ENCODE measurements around the gene CACNG4. TPM values are rescaled to one million over a fixed set of nuclear protein-coding genes. Genes with fewer than 3 reads are reported as not detected.

CACNG4 gene
- total RNA-seq, 2 experiments from 2014 or later: not detected

DNA sequence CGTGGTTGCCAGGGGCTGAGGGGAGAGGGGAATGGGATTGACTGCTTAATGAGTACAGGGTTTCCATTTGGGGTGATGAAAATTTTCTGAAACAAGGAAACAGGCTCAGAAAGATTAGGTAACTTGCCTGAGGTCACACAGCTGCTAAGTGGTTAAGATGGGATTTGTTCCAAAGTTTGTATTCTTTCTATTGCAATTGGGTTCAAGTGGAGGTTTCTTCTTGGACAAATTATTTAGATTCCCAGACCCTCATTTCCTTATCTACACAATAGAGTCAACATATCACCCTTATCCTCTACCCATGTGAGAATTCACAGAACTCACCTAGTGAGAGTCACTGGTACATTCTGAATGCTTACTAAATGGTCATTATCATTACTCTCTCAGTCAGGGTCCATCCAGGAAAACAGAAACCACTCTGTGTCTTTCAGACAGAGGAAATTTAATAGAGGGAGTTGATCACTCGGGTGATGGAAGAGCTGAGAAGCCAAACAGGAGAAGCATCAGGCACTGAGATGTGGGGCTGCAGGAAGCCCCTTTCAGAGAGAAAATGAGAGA, 22.6 kb downstream of the CACNG4 start:
- CTCF ChIA-PET: no interaction called here
- POLR2A ChIA-PET: no interaction called here
- no peak for DNase-seq
- Mint-ChIP-seq H3K4me3 (no peak overlapping the region), H3K27ac (no peak overlapping the region), H3K9me3 (no peaks in the 10 kb centered on the region), H3K4me1 (peaks cover 5% of the 10 kb centered on the region), H3K36me3 (ENCODE audit: low read depth) (no peaks in the 10 kb centered on the region), H3K27me3 (peaks cover 47% of the 10 kb centered on the region)

DNA sequence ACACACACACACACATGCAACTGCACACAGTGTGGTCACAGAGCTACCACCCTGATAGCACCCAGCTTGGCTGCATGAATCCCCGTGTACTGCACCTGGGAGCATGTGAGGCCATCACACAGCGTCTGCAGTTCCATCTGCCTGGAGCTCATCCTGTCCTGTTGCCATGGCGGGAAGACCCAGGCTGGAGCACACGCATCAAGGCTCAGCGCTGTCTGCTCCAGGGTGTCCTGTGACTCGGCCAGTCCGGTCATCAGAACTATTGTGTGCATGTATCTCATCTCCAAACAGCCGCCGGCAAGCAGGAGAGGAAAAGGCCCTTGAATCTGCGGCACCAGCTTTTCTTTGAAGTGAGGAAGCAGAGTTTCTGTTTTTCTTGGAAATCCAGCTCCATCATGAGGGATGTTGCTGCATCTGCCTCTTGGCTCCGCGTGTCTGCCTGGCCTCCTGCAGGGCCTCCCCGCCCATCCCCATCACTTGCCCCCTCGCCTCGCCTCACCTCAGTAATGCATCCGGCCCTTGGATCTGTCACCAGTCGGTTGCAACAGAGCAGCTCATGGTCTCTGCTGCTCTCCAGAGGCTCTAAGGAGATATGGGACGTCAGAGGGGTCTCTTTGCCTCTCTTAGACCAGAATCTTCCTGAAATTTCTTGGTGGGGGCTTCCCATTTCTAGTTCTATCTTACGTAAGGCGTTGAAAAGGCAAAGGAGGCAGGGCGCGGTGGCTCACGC, 23.7 kb downstream of the CACNG4 start:
- no peak for DNase-seq
- no peak overlapping the region for H3K4me3 Mint-ChIP-seq
- ChIA-PET CTCF (no interaction called here), POLR2A (no interaction called here)
- H3K27ac Mint-ChIP-seq: no peak overlapping the region
- H3K27me3 Mint-ChIP-seq: peaks cover 38% of the 10 kb centered on the region
- H3K9me3 Mint-ChIP-seq: no peaks in the 10 kb centered on the region
- no peaks in the 10 kb centered on the region for H3K36me3 Mint-ChIP-seq (ENCODE audit: low read depth)
- H3K4me1 Mint-ChIP-seq: peaks cover 5% of the 10 kb centered on the region

- DNase-seq: no peak
- no peaks in the 10 kb centered on the region for H3K36me3 Mint-ChIP-seq (ENCODE audit: low read depth)
- H3K4me3 Mint-ChIP-seq: no peak overlapping the region
- H3K9me3 Mint-ChIP-seq: no peaks in the 10 kb centered on the region
- ChIA-PET CTCF (no interaction called here), POLR2A (no interaction called here)
- peaks cover 5% of the 10 kb centered on the region for H3K4me1 Mint-ChIP-seq
- H3K27me3 Mint-ChIP-seq: peaks cover 30% of the 10 kb centered on the region
- no peak overlapping the region for H3K27ac Mint-ChIP-seq
These were observed 24.6 kb downstream of the CACNG4 start for GRCh38 chr17:66989076-66989475.

DNA sequence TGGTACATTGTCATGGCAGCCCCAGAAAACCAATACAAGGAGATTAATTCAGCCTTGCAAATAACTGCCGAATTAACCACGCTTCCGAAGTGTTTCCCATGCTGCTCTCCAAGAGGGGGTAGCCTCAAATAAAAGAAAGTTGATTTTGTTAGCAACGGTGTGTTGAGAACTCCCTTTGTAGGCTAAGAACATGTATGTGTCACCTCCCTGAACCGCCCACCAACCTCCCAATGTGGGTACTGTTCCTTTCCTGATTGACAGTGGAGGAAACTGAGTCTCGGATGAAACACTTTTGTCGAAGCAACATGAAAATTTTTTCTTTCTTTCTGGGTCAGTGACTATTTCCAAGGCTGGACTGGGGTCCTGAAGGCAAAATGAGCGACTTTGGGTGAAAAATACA, 25.1 kb downstream of the CACNG4 start:
- no peak overlapping the region for H3K4me3 Mint-ChIP-seq
- POLR2A ChIA-PET: no interaction called here
- no peaks in the 10 kb centered on the region for H3K36me3 Mint-ChIP-seq (ENCODE audit: low read depth)
- H3K27me3 Mint-ChIP-seq: peaks cover 30% of the 10 kb centered on the region
- H3K27ac Mint-ChIP-seq: no peak overlapping the region
- H3K9me3 Mint-ChIP-seq: no peaks in the 10 kb centered on the region
- peaks cover 5% of the 10 kb centered on the region for H3K4me1 Mint-ChIP-seq
- CTCF ChIA-PET: no interaction called here
- DNase-seq: no peak

GRCh38 chr17:66990047-66990446, 25.5 kb downstream of the CACNG4 start:
- no peak overlapping the region for H3K27ac Mint-ChIP-seq
- no peaks in the 10 kb centered on the region for H3K9me3 Mint-ChIP-seq
- ChIA-PET CTCF (no interaction called here), POLR2A (no interaction called here)
- no peaks in the 10 kb centered on the region for H3K36me3 Mint-ChIP-seq (ENCODE audit: low read depth)
- DNase-seq: no peak
- H3K27me3 Mint-ChIP-seq: peaks cover 30% of the 10 kb centered on the region
- no peak overlapping the region for H3K4me3 Mint-ChIP-seq
- peaks cover 5% of the 10 kb centered on the region for H3K4me1 Mint-ChIP-seq

GRCh38 chr17:66992911-66993442, 28.5 kb downstream of the CACNG4 start:
- Mint-ChIP-seq H3K4me3 (no peak overlapping the region), H3K27ac (no peak overlapping the region), H3K4me1 (peaks cover 3% of the 10 kb centered on the region), H3K36me3 (ENCODE audit: low read depth) (no peaks in the 10 kb centered on the region), H3K27me3 (peaks cover 10% of the 10 kb centered on the region), H3K9me3 (no peaks in the 10 kb centered on the region)
- no peak for DNase-seq
- CTCF ChIA-PET: no interaction called here
- POLR2A ChIA-PET: no interaction called here

DNA sequence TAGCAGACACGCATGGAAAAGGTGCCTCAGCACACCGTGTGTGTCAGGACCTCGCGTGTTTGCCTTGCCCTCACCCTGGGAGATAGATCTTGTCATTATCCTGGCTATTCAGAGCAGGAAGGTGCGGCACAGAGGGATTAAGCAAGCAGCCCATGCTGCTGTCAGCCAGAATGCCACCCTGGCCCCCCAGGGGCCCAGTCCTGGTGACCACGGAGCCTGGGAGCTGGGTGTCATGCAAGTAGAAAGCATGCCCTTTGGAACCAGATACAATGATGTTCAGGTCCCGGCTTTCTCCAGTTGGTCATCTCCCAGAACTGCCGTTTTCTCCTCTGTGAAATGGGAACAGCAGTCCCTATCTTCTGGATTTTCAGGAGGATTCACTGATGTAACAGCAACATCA, 29.9 kb downstream of the CACNG4 start:
- no peaks in the 10 kb centered on the region for H3K9me3 Mint-ChIP-seq
- H3K27ac Mint-ChIP-seq: no peak overlapping the region
- no peak overlapping the region for H3K4me3 Mint-ChIP-seq
- H3K4me1 Mint-ChIP-seq: no peaks in the 10 kb centered on the region
- H3K27me3 Mint-ChIP-seq: peaks cover 4% of the 10 kb centered on the region
- POLR2A ChIA-PET: no interaction called here
- no peak for DNase-seq
- H3K36me3 Mint-ChIP-seq (ENCODE audit: low read depth): no peaks in the 10 kb centered on the region
- CTCF ChIA-PET: no interaction called here

DNA sequence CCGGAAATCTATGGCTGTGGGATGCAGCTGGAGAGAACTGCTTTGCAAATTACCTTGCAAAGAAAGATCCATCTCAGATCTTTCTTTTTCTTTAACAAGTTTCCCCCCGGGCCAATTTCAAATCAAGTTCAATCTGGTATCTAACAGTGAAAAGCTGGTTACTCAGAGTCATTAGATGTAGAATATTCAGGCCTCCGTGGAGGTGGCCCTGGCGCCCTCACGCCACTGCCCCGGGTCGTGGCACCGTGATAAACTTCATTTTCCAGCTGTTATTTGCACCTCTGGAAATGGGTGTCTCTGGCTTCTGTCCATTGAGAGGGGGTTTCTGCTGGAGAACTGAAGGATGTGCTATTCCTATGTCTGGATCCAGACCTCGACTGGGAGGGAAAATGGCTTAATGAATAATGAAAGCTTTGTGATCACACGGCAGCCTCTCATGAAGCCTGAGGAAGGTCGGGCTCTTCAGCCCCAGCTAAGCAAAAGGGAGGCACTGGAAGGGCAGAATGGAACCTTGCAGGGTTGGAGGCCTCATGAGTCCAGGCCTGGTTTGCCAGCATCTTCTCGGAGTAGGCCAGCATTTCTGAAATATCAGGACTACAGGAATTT, 30.5 kb downstream of the CACNG4 start:
- no peaks in the 10 kb centered on the region for H3K36me3 Mint-ChIP-seq (ENCODE audit: low read depth)
- no peak for DNase-seq
- peaks cover 2% of the 10 kb centered on the region for H3K27me3 Mint-ChIP-seq
- H3K9me3 Mint-ChIP-seq: no peaks in the 10 kb centered on the region
- no peak overlapping the region for H3K27ac Mint-ChIP-seq
- CTCF ChIA-PET: no interaction called here
- POLR2A ChIA-PET: no interaction called here
- no peaks in the 10 kb centered on the region for H3K4me1 Mint-ChIP-seq
- no peak overlapping the region for H3K4me3 Mint-ChIP-seq

- POLR2A ChIA-PET: no interaction called here
- Mint-ChIP-seq H3K27ac (no peak overlapping the region), H3K36me3 (ENCODE audit: low read depth) (no peaks in the 10 kb centered on the region), H3K27me3 (peaks cover 2% of the 10 kb centered on the region), H3K4me3 (no peak overlapping the region), H3K4me1 (no peaks in the 10 kb centered on the region), H3K9me3 (no peaks in the 10 kb centered on the region)
- DNase-seq: no peak
- CTCF ChIA-PET: no interaction called here
These were observed 31.4 kb downstream of the CACNG4 start for GRCh38 chr17:66995944-66996343.

DNA sequence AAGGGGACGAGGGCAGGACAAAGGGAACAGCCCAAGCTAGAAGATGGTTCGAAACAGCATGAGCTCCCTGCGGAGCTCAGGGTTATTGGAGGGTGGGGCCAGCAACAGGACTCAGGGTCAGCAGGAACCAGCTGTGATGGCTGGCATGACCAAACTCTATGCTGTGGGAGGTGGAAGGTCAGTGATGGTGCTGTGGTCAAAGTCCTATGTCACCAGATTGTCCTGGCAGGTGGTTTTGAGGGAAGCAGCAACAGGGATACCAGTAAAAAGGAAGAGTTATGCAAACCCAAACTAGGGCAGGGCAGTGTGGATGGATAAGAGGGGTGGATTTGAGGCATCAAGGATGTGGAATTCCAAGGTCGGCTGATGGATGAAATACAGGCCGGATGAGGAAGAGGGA, 32.4 kb downstream of the CACNG4 start:
- DNase-seq: no peak
- POLR2A ChIA-PET: no interaction called here
- H3K27ac Mint-ChIP-seq: no peak overlapping the region
- no peak overlapping the region for H3K4me3 Mint-ChIP-seq
- CTCF ChIA-PET: no interaction called here
- no peaks in the 10 kb centered on the region for H3K9me3 Mint-ChIP-seq
- no peaks in the 10 kb centered on the region for H3K4me1 Mint-ChIP-seq
- H3K36me3 Mint-ChIP-seq (ENCODE audit: low read depth): no peaks in the 10 kb centered on the region
- peaks cover under 1% of the 10 kb centered on the region for H3K27me3 Mint-ChIP-seq

GRCh38 chr17:67003231-67003630, 38.7 kb downstream of the CACNG4 start:
- no peak for DNase-seq
- ChIA-PET POLR2A (no interaction called here), CTCF (no interaction called here)
- H3K27me3 Mint-ChIP-seq: peaks cover 8% of the 10 kb centered on the region
- no peaks in the 10 kb centered on the region for H3K36me3 Mint-ChIP-seq (ENCODE audit: low read depth)
- H3K4me3 Mint-ChIP-seq: no peak overlapping the region
- H3K27ac Mint-ChIP-seq: no peak overlapping the region
- no peaks in the 10 kb centered on the region for H3K4me1 Mint-ChIP-seq
- no peaks in the 10 kb centered on the region for H3K9me3 Mint-ChIP-seq

GRCh38 chr17:67004181-67004580, 39.7 kb downstream of the CACNG4 start:
- DNase-seq: no peak
- H3K4me3 Mint-ChIP-seq: no peak overlapping the region
- no peaks in the 10 kb centered on the region for H3K9me3 Mint-ChIP-seq
- ChIA-PET POLR2A (no interaction called here), CTCF (no interaction called here)
- H3K27ac Mint-ChIP-seq: no peak overlapping the region
- peaks cover 8% of the 10 kb centered on the region for H3K27me3 Mint-ChIP-seq
- H3K4me1 Mint-ChIP-seq: no peaks in the 10 kb centered on the region
- no peaks in the 10 kb centered on the region for H3K36me3 Mint-ChIP-seq (ENCODE audit: low read depth)

- Mint-ChIP-seq H3K4me3 (no peak overlapping the region), H3K27ac (no peak overlapping the region), H3K27me3 (peaks cover 20% of the 10 kb centered on the region), H3K36me3 (ENCODE audit: low read depth) (no peaks in the 10 kb centered on the region), H3K9me3 (no peaks in the 10 kb centered on the region), H3K4me1 (no peaks in the 10 kb centered on the region)
- CTCF ChIA-PET: no interaction called here
- POLR2A ChIA-PET: no interaction called here
- DNase-seq: no peak
These were observed 42.8 kb downstream of the CACNG4 start for GRCh38 chr17:67007266-67007665.

- Mint-ChIP-seq H3K9me3 (no peaks in the 10 kb centered on the region), H3K4me1 (no peaks in the 10 kb centered on the region), H3K27me3 (peaks cover 20% of the 10 kb centered on the region), H3K36me3 (ENCODE audit: low read depth) (no peaks in the 10 kb centered on the region), H3K4me3 (no peak overlapping the region), H3K27ac (no peak overlapping the region)
- POLR2A ChIA-PET: no interaction called here
- CTCF ChIA-PET: no interaction called here
- DNase-seq: no peak
These were observed 43.6 kb downstream of the CACNG4 start for GRCh38 chr17:67008101-67008500.

All from activated CD4-positive, alpha-beta memory T cell treated with anti-CD3 and anti-CD28 coated beads, Interleukin-2, amount 10 ng/mL, durations not matched to agents 7 days and 5 days (primary cell).